HCT116 (cell line): ENCODE data around the gene TLCD3B. TPM values are rescaled to one million over a fixed set of nuclear protein-coding genes. Genes with fewer than 3 reads are reported as not detected.

Experiments
- ATAC-seq: fragments of 200-7000 bp; cut with Tn5 transposase; 2 replicates; pipeline ENCODE4 v1.9.1; 2020; ENCODE audit warnings: mild to moderate bottlenecking, moderate library complexity
- BruUV-seq: library from RNA; stranded (reverse); fragments of 400-500 nt; replicated peaks from 2 replicates; lab custom pipeline; 2021; lab: Mats Ljungman, UMichigan
- CTCF ChIA-PET: fragments of 300-600 bp; sonication (Branson Sonifier 250); formaldehyde crosslinking; loops from one replicate; lab custom pipeline; 2021; ENCODE audit warnings: antibody characterized with exemption; lab: Charles Lee
- POLR2A ChIA-PET: fragments of 300-600, 350-600 bp; sonication (Branson Sonifier 250); formaldehyde crosslinking; loops from one replicate; lab custom pipeline; 2021; ENCODE audit warnings: antibody characterized with exemption; lab: Charles Lee
- RAD21 ChIA-PET, 2 experiments: fragments of 300-600 bp; sonication (Branson Sonifier 250); formaldehyde crosslinking; loops; one replicate each; lab custom pipeline; 2023; ENCODE audit warnings: low total read pairs in 2 of 2; ENCODE audit not compliant: uncharacterized antibody in 2 of 2, unreplicated experiment in 2 of 2, low non-redundant PET in 1 of 2; lab: Charles Lee
- DNase-seq: peaks from one replicate; pipeline ENCODE4 v3.0.0-alpha.2; 2010; ENCODE audit warnings: low read depth, low spot score
- H2AFZ ChIP-seq: fragments of 200-600 bp; shearing (Covaris generic), sonication (generic); 2 replicates; pipeline ENCODE4 v1.6.1; 2017; ENCODE audit warnings: low read depth, mixed run types, mixed read lengths, antibody characterized with exemption, low read length; ENCODE audit not compliant: poor library complexity, severe bottlenecking
- H3K27ac ChIP-seq: 2 replicates; pipeline ENCODE4 v1.5.1; 2012; ENCODE audit warnings: low read depth, low read length
- H3K27me3 ChIP-seq: fragments of 200-600 bp; sonication (generic); 2 replicates; pipeline ENCODE4 v1.6.1; 2016; ENCODE audit warnings: mixed run types, low read length, mixed read lengths; ENCODE audit not compliant: insufficient read depth
- H3K36me3 ChIP-seq, 2 experiments: fragments of 200-500 bp in 1 of 2; fragments of 200-600 bp in 1 of 2; sonication (Bioruptor generic) in 1 of 2; sonication (generic) in 1 of 2; 2 replicates each; pipeline versions ENCODE4 v1.5.1 to v1.6.1; 2014 to 2016; ENCODE audit warnings: low read length in 2 of 2, inconsistent platforms in 1 of 2, mixed read lengths in 1 of 2, mixed run types in 1 of 2; ENCODE audit not compliant: insufficient read depth in 2 of 2, control insufficient read depth in 1 of 2
- H3K4me1 ChIP-seq, 2 experiments: fragments of 200-600 bp in 1 of 2; sonication (generic) in 1 of 2; 2 replicates each; pipeline versions ENCODE4 v1.5.1 to v1.6.1; 2012 to 2017; ENCODE audit warnings: low read length in 2 of 2, inconsistent platforms in 1 of 2, mild to moderate bottlenecking in 1 of 2, mixed read lengths in 1 of 2, mixed run types in 1 of 2, moderate library complexity in 1 of 2; ENCODE audit not compliant: insufficient read depth in 2 of 2, control insufficient read depth in 1 of 2
- H3K4me2 ChIP-seq: fragments of 200-600 bp; sonication (generic); 2 replicates; pipeline ENCODE4 v1.6.1; 2017; ENCODE audit warnings: mixed run types, low read length, mixed read lengths
- H3K4me3 ChIP-seq, 2 experiments: fragments of 200-600 bp in 1 of 2; sonication (generic) in 1 of 2; replicated peaks in 1 of 2; 2 replicates each; pipeline ENCODE4 v1.5.1; 2011 to 2016; ENCODE audit warnings: low read length in 2 of 2, control low read depth in 1 of 2, low read depth in 1 of 2, mild to moderate bottlenecking in 1 of 2, mixed read lengths in 1 of 2, mixed run types in 1 of 2
- H3K79me2 ChIP-seq: fragments of 200-600 bp; sonication (generic); 2 replicates; pipeline ENCODE4 v1.6.1; 2017; ENCODE audit warnings: mild to moderate bottlenecking, mixed run types, low read length, moderate library complexity, mixed read lengths; ENCODE audit not compliant: insufficient read depth
- H3K9ac ChIP-seq: fragments of 200-600 bp; sonication (generic); 2 replicates; pipeline ENCODE4 v1.6.1; 2016; ENCODE audit warnings: low read length, mixed read lengths
- H3K9me2 ChIP-seq: fragments of 200-600 bp; sonication (generic), shearing (Covaris generic); 2 replicates; pipeline ENCODE4 v1.6.1; 2017; ENCODE audit warnings: mixed run types, mild to moderate bottlenecking, moderate library complexity; ENCODE audit not compliant: insufficient read depth
- H3K9me3 ChIP-seq, 2 experiments: fragments of 200-500 bp in 1 of 2; fragments of 200-600 bp in 1 of 2; sonication (Bioruptor generic) in 1 of 2; sonication (generic) in 1 of 2; 2 replicates each; pipeline ENCODE4 v1.6.1; 2014 to 2017; ENCODE audit warnings: low read length in 2 of 2, mixed read lengths in 2 of 2, inconsistent platforms in 1 of 2, low read depth in 1 of 2, mild to moderate bottlenecking in 1 of 2, mixed run types in 1 of 2, moderate library complexity in 1 of 2; ENCODE audit not compliant: control insufficient read depth in 1 of 2, insufficient read depth in 1 of 2
- H4K20me1 ChIP-seq: fragments of 200-600 bp; sonication (generic), shearing (Covaris generic); 2 replicates; pipeline ENCODE4 v1.6.1; 2017; ENCODE audit warnings: mixed run types, mild to moderate bottlenecking, moderate library complexity; ENCODE audit not compliant: insufficient read depth
- CEBPB ChIP-seq: IDR thresholded peaks from 2 replicates; pipeline ENCODE4 v1.6.1; 2012; ENCODE audit warnings: low read depth
- ELF1 ChIP-seq: IDR thresholded peaks from 2 replicates; pipeline ENCODE4 v1.6.1; 2012; ENCODE audit warnings: low read depth, borderline replicate concordance
- EZH2 ChIP-seq: fragments of 200-600 bp; sonication (generic); IDR thresholded peaks from 2 replicates; pipeline ENCODE4 v1.6.1; 2017; ENCODE audit warnings: antibody characterized with exemption, mixed run types
- EZH2phosphoT487 ChIP-seq: fragments of 200-600 bp; IDR thresholded peaks from 2 replicates; pipeline ENCODE4 v1.6.1; 2018; ENCODE audit warnings: antibody characterized with exemption, borderline replicate concordance
- JUND ChIP-seq: IDR thresholded peaks from 2 replicates; pipeline ENCODE4 v1.6.1; 2012
- POLR2A ChIP-seq: IDR thresholded peaks from 2 replicates; pipeline ENCODE4 v1.7.0; 2011; ENCODE audit warnings: borderline replicate concordance; ENCODE audit not compliant: insufficient read depth, insufficient read length; ENCODE audit errors: extremely low read depth
- SIN3A ChIP-seq: IDR thresholded peaks from 2 replicates; pipeline ENCODE4 v1.6.1; 2012; ENCODE audit warnings: low read depth
- SP1 ChIP-seq: IDR thresholded peaks from 2 replicates; pipeline ENCODE4 v1.6.1; 2012; ENCODE audit warnings: low read depth
- ZFX ChIP-seq: fragments of 450-650 bp; IDR thresholded peaks from 2 replicates; pipeline ENCODE4 v1.6.1; 2017
- intact Hi-C: fragments of 100-400 bp; cut with micrococcal nuclease; formaldehyde crosslinking; loops from 2 replicates; pipeline ENCODE4 v1.10.0; 2022
- total RNA-seq: library from RNA; stranded (reverse); gene quantifications from one replicate; pipeline ENCODE4 v1.2.1, GENCODE V29; 2021; ENCODE audit not compliant: unreplicated experiment
- TF ChIP-seq, protein P1 (sequence below), 3 experiments: fragments of 200-600 bp in 1 of 3; sonication (generic) in 1 of 3; IDR thresholded peaks in 2 of 3; conservative IDR thresholded peaks in 1 of 3; 2 replicates each; pipeline ENCODE4 v1.5.1; 2012 to 2017; ENCODE audit warnings: low read depth in 2 of 3, low read length in 2 of 3, antibody characterized with exemption in 1 of 3, borderline replicate concordance in 1 of 3, control low read depth in 1 of 3, mild to moderate bottlenecking in 1 of 3, mixed read lengths in 1 of 3, mixed run types in 1 of 3, moderate library complexity in 1 of 3; ENCODE audit not compliant: insufficient read depth in 1 of 3
- TF ChIP-seq, protein P2 (sequence below): IDR thresholded peaks from 2 replicates; pipeline ENCODE4 v1.6.1; 2012; ENCODE audit warnings: low read depth
- TF ChIP-seq, protein P3 (sequence below): IDR thresholded peaks from 2 replicates; pipeline ENCODE4 v1.6.1; 2012

The TLCD3B gene
- total RNA-seq, 1 experiment from 2014 or later, result 1.0 TPM

DNA sequence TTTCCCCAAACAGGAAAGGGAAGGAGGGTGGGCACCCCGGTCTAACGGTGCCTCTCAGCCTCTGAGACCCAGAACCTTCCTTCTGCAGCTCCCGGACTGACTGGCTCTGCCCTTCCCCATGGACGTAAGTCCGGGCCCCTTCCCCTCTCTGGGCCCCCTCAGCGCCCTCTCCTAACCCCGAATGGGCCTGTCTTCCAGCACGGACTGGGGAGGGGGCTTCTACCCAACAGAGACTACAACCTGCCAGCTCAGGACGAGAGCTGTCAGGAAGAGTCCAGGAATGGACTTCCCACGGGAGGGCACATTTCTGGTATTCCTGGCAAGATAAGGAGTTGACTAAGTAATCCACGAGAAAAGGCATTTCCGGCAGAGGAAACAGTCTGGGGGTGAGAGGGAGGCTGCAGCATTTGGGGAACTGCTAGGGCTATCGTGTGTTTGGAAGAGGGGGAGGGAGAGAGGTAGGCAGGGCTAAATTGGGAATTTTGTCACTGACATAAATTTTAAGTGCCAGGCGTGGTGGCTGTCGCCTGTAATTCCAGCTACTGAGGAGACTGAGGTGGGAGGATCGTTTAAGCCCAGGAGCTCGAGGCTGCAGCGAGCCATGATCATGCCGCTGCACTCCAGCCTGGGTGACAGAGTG lies 22.4 kb upstream of the TLCD3B start:
- peak; percentile 35 for ATAC-seq

DNA sequence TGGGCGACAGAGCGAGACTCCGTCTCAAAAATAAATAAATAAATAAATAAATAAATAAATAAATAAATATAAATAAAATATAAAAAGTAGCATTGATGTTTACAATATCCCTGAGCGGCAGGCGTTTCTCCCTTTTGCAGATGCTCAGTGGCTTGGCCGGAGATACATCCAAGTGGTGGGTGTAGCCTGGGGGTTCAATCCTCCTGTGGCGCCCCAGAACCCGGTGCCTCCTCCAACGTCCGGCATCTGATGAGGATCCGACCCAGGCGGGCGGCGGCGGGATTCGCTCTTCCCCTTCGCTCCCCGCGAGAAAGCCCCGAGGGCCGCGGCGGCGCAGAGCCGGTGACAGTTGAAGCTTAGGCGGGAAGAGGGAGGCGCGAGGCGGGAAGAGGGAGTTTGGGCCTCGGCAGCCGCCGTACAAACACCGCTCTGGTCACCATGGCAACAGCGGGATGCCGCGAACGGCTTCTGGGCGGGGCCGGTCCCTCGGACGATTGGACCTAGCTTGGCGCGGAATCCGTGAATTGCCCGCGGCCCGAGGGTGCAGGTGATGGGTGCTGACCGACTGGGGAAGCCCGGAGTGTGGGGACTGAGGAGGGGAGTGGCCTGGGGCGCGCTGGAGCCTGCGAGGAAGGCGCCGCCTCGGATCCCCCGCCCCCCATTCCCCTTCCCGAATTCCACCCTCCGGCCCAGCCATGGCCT lies 21.8 kb upstream of the TLCD3B start:
- no peaks in the 10 kb centered on the region for H3K36me3 ChIP-seq
- no peaks in the 10 kb centered on the region for H3K9me2 ChIP-seq
- peaks cover 8 to 41% of the 10 kb centered on the region in 2 experiments; a peak in 3 of 4 replicates for H3K4me1 ChIP-seq
- peaks cover 7% of the 10 kb centered on the region for H3K79me2 ChIP-seq
- intact Hi-C loops, result no loop called here
- BruUV-seq, result no TSS peak
- H4K20me1 ChIP-seq, result no peaks in the 10 kb centered on the region
- RAD21 ChIA-PET, result no interaction called here
- peak overlapping the region; percentile 81 to 93 for H3K4me3 ChIP-seq
- H3K9me3 ChIP-seq, result no peaks in the 10 kb centered on the region
- DNase-seq (peak; percentile 85), ATAC-seq (peak; percentile 79)
- peak overlapping the region; percentile 72 for H3K27ac ChIP-seq
- no peaks in the 10 kb centered on the region for H3K27me3 ChIP-seq
- CTCF ChIA-PET, result interaction anchor here (0.5 to 1.2 kb wide), 3 partner anchors 21 to 40 kb away, joined by 3 to 4 read pairs (median 4); no protein-coding TSS in a partner anchor
- peak overlapping the region; percentile 82 for H3K9ac ChIP-seq
- peak overlapping the region; percentile 100 for H3K4me2 ChIP-seq
- H2AFZ ChIP-seq, result peak overlapping the region; percentile 95
- POLR2A ChIA-PET, result interaction anchor here (1.8 kb wide), 1 partner anchor 12 kb away, joined by 13 read pairs; the partner anchor contains the start of gene ALDOA
- TF ChIP-seq SIN3A (peak; percentile 98), POLR2A (no peak), EZH2 (no peak), ELF1 (no peak; the same call in 1 of the 2 replicates), JUND (no peak), EZH2phosphoT487 (no peak), CEBPB (no peak), SP1 (peak; percentile 79)
- TF ChIP-seq, protein P1, sequence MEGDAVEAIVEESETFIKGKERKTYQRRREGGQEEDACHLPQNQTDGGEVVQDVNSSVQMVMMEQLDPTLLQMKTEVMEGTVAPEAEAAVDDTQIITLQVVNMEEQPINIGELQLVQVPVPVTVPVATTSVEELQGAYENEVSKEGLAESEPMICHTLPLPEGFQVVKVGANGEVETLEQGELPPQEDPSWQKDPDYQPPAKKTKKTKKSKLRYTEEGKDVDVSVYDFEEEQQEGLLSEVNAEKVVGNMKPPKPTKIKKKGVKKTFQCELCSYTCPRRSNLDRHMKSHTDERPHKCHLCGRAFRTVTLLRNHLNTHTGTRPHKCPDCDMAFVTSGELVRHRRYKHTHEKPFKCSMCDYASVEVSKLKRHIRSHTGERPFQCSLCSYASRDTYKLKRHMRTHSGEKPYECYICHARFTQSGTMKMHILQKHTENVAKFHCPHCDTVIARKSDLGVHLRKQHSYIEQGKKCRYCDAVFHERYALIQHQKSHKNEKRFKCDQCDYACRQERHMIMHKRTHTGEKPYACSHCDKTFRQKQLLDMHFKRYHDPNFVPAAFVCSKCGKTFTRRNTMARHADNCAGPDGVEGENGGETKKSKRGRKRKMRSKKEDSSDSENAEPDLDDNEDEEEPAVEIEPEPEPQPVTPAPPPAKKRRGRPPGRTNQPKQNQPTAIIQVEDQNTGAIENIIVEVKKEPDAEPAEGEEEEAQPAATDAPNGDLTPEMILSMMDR (IDR thresholded peaks at IDR 0.05 in 2 of 3, conservative IDR thresholded peaks at IDR 0.05 in 1 of 3; ENCODE audit: borderline replicate concordance in 1 of 3, insufficient read depth in 1 of 3, low read depth in 2 of 3, low read length in 2 of 3), result no peak
- TF ChIP-seq, protein P2, sequence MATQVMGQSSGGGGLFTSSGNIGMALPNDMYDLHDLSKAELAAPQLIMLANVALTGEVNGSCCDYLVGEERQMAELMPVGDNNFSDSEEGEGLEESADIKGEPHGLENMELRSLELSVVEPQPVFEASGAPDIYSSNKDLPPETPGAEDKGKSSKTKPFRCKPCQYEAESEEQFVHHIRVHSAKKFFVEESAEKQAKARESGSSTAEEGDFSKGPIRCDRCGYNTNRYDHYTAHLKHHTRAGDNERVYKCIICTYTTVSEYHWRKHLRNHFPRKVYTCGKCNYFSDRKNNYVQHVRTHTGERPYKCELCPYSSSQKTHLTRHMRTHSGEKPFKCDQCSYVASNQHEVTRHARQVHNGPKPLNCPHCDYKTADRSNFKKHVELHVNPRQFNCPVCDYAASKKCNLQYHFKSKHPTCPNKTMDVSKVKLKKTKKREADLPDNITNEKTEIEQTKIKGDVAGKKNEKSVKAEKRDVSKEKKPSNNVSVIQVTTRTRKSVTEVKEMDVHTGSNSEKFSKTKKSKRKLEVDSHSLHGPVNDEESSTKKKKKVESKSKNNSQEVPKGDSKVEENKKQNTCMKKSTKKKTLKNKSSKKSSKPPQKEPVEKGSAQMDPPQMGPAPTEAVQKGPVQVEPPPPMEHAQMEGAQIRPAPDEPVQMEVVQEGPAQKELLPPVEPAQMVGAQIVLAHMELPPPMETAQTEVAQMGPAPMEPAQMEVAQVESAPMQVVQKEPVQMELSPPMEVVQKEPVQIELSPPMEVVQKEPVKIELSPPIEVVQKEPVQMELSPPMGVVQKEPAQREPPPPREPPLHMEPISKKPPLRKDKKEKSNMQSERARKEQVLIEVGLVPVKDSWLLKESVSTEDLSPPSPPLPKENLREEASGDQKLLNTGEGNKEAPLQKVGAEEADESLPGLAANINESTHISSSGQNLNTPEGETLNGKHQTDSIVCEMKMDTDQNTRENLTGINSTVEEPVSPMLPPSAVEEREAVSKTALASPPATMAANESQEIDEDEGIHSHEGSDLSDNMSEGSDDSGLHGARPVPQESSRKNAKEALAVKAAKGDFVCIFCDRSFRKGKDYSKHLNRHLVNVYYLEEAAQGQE, result no peak
- TF ChIP-seq, protein P3, sequence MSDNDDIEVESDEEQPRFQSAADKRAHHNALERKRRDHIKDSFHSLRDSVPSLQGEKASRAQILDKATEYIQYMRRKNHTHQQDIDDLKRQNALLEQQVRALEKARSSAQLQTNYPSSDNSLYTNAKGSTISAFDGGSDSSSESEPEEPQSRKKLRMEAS, result peak; percentile 100

More for the DNA sequence above, 22.4 kb upstream of the TLCD3B start:
- Histone ChIP-seq H3K79me2 (peaks cover 7% of the 10 kb centered on the region), H3K9me3 (no peaks in the 10 kb centered on the region), H4K20me1 (no peaks in the 10 kb centered on the region), H2AFZ (no peak overlapping the region), H3K9me2 (no peaks in the 10 kb centered on the region)
- intact Hi-C loops, result no loop called here
- CTCF ChIA-PET, result interaction anchor here (0.6 to 1.2 kb wide), 3 partner anchors 21 to 33 kb away, joined by 3 to 4 read pairs (median 3); no protein-coding TSS in a partner anchor
- TF ChIP-seq CEBPB (no peak), ZFX (0 out of 2 replicates have a peak, but pooled peaks have one; percentile 7)
- TF ChIP-seq, all 23 proteins: peak for 1
- RAD21 ChIA-PET, result no interaction called here
- TSS peak; percentile 75 for BruUV-seq
- DNase-seq, result no peak
- Histone ChIP-seq H3K9ac (peak overlapping the region; percentile 82), H3K27me3 (no peaks in the 10 kb centered on the region), H3K27ac (peak overlapping the region; percentile 72), H3K4me2 (peak overlapping the region; percentile 100), H3K36me3 (no peaks in the 10 kb centered on the region), H3K4me3 (peak overlapping the region; percentile 81 to 93), H3K4me1 (peaks cover 6 to 37% of the 10 kb centered on the region in 2 experiments; a peak in 3 of 4 replicates)
- POLR2A ChIA-PET, result interaction anchor here (1.8 kb wide), 1 partner anchor 12 kb away, joined by 13 read pairs; the partner anchor contains the start of gene ALDOA
